GM18502 (cell line): ENCODE measurements around the gene RAP1GAP.
A peak's percentile ranks its signal among the peaks of the same experiment; 100 is the strongest.

Experiments used
- ATAC-seq: cut with Tn5 transposase; IDR thresholded peaks from one replicate; pipeline ENCODE4 v1.9.1; 2021; ENCODE audit warnings: mild to moderate bottlenecking; ENCODE audit not compliant: unreplicated experiment, poor library complexity

The RAP1GAP gene

DNA sequence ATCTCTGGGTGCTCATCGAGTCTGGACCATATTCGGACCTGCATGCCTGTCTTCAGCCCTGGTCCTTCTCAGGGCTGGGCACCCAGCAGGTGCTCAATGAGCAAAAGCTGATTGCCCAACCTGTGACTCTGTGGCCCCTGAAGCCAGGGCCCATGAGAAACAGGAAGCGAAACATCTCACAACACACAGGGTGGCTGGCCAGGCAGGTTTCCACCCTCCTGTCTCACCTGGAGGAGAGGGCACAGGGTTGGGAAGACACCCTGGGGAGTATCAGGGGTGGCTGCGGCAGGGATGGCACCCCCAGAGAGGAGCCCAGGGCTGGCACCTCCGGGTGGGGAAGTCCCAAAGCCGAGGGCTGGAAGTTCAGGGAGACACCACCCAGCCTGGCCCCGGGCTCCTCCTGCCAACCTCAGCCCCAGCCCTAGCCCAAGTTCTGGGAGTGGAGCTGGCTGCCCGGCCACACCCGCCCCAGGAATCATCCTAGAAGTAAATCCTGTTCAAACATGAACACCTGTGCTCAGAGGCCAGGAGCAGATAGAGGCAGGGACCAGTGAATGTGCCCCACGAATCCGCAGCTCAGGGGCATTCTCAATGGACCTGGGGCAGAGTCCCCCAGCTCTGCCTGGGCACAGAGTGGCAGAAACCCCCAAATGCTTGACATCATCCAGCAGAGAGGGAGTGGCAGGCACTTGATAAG lies 54.6 kb downstream of the RAP1GAP start:
- ATAC-seq: no peak

DNA sequence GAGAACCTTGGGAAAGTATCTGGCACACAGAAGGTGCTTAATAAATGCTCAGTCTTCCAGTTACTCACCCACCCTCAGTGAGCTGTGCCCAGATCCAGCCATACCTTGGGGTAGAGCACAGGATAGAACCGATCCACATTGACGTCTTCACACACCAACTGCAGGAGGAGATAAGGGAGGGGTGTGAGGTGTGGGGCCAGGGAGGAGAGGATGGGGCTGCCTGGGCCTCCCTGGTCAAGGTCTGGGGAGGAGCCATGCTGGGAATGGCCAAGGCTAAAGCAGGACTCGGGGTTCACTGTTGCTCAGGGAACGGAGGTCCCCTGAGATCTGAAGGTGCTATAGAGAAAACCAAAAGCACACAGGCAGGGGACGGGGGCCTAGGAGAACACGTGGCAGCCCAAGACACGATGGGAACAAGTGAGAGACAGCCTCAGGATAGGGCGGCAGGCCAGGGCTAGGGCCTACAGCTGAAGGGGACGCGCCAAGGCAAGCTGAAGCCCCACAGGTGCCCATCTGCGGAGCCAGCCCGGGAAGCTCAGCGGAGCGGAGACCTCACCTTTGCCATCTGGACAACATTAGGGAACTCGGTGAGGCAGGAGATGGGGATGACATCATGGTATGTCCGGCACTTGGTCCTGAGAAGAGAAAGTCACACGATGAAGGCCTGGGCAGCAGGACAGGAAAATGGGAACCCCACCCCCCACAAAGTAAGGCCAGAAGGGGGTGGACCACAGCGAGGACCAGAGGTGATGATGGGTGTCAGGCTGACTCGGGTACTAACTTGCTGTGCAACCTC lies 55.9 kb downstream of the RAP1GAP start:
- no peak for ATAC-seq

DNA sequence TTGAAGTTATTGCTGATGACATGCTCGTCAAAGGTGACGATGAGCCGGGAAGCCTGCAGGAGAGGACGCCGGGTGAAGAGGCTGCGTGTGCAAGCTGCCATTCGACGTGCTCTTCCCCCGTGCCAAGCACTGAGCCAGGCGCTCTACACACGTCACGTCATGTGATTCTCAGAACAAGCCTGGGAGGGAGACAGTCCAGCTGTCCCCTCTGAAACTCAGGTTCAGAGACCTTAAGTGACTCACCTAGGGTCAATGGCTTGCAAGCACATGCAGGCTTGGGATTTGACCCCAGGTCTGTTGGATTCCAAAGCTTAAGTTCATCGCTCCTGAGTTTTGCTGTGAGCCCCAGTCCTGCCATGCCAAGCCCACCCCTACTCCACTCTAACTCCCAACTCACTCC lies 57.1 kb downstream of the RAP1GAP start:
- no peak for ATAC-seq

GRCh38 chr1:21610989-21611785 lies 58.0 kb downstream of the RAP1GAP start:
- no peak for ATAC-seq

DNA sequence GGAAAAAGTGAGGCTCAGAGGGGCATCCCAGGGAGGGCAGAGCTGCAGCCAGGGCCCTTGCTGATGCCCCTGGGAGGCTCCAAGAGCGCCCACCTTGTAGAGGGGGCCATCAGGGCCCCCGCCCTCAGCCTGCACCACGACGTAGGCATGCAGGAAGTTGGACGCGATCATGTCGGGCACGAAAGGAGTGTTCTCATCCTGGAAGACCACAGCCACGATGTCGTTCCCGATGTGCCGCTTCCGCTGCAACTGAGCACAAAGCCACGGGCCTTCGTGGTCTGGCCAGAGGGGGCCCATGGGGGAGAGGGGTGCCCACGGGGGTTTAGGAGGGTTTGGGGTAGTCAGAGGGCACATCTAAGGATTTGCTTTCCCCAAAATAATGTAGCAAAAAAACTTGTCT lies 59.1 kb downstream of the RAP1GAP start:
- no peak for ATAC-seq

GRCh38 chr1:21608798-21609197 lies 60.4 kb downstream of the RAP1GAP start:
- ATAC-seq: no peak

DNA sequence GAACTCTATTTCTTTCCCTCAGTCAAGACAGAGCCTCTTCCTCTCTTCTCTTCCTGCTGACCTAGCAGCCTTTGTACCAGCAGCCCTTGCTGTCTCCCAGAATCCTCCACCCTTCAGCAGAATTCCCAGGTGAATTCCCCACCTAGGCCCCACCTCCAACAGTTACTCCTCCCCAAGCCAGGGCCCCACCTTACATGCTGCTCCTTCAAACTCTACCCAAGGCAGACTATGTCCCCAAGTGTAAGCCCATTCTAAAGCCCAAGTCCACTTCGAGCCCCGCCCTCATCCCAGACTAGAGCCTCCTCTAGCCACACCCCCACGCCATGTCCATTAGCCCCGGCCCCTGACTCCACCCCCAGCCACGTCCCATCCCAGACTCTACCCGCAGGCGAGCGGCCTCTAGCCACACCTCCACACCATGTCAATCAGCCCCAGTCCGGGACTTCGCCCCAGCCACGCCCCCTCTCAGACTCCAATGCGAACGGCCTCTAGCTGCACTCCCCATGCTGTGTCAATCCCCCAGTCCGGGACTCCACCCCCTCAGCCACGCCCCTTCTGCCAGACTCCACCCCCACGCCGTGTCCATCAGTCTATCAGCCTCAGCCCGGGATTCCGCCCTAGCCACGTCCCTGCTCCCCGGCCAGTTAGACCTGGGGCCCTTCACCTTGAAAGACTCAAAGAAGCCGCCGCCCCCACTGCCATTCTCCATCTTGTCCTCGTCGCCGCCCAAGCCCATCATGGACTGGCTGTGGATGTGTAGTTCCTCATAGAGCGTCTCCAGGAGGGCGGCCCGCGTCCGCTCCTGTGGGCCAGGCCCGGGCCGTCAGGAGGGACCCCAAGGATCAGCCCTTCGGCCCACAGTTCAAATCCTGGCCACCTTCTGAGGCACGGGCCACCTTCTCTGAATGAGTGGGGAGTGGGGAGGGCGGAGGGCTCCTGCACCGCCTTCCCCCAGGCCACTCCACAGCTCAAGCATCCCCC lies 61.3 kb downstream of the RAP1GAP start:
- ATAC-seq: peak; percentile 76

- no peak for ATAC-seq
Observed at GRCh38 chr1:21605964-21606705, 63.0 kb downstream of the RAP1GAP start.

DNA sequence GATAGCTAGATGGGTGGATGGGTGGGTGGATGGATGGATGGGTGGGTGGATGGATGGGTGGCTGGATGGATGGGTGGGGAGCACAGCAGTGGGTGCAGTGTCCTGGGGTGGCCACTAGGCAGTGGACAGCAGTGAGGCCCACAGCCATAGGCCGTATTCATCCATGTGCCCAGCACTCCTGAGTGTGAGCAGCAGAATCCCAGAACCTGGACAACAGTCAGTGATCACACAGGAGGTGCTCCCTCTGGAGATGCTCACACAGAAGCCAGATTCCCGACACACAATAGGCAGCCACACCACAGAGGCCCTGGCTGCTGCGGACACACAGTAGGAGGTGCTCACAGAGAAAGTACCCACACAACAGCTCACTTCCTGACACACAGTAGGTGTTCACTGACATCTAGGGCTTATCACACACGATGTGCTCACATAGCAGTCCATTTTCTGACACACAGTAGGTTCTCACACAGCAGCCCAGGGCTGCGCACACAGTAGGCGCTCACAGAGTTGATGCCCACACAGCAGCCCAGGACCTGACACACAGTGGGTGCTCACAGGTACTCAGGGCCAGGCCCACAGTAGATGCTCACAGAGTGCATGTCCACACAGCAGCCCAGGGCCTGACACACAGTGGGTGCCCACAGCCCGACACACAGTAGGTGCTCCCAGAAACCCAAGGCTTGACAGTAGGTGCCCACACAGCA lies 64.0 kb downstream of the RAP1GAP start:
- ATAC-seq: no peak

DNA sequence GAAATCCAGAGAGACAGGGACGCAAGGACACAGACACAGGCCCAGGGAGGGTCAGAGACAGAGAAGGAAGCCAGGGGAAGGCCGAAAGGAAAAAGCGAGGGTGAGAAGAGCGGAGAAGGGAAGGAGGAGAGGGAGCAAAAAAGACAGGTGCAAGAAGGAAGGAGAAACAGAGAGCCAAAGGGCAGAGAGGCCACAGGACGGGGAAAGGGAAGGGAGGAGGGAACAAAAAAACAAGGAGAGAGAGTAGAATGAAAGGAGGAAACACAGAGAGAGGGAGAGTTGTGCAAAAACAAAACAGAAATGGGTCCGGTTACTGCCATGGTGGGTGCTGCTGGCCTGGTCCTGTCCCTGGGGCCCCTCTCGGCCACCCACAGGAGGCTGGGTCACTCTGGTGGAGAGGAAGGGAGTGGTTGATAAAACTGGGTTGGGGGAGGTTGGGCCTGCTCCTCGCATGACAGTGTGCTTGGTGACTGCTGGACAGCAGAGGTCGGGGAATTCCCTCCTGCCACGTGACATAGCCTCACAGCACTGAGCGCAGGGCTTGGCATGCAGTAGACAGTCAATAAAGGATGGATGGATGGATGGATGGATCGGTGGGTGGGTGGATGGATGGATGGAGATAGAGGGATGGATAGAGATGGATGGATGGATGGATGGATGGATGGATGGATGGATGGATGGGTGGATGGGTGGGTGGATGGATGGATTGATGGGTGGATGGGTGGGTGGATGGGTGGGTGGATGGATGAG lies 64.8 kb downstream of the RAP1GAP start:
- no peak for ATAC-seq

- ATAC-seq: no peak
Observed at GRCh38 chr1:21603177-21604138, 65.7 kb downstream of the RAP1GAP start.

DNA sequence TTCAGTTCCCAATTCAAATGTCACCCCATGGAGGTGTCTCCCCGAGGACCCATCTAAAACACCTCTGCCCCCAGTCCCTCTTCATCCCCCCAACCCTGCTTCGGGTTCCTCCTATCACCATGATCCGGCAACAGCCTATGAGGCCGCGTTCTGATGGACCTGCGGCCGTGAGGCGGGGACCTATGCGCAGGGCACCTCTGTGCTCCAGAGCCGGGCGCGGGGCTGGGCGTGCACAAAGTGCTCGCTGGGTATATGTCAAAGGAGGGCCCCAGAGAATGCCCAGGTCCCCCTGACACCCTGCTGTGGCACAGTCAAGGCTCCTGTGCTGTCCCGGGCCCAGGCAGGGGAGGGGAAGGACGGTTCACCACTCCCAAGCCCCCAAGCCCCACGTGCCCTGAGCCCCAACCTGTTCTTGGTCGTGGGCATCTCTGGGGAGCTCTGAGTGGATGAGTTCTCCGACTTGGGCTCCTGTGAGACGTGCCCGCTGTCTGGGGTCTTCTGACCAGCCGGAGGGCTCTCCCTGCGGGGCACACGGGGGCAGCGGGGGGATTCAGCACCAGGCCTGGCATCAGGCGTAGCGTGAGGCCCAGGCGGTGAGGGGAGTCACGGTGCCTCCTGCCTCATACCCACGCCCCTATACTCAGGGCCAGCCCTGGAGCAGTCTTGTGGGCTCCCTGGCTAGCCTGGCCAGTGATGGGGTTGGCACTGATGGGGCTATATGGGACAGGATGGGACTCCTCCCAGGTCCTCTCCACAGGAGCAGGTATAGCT lies 67.7 kb downstream of the RAP1GAP start:
- ATAC-seq: no peak

- ATAC-seq: no peak
Observed at GRCh38 chr1:21599402-21599801, 69.8 kb downstream of the RAP1GAP start.

- ATAC-seq: no peak
Observed at GRCh38 chr1:21598904-21599303, 70.3 kb downstream of the RAP1GAP start.

GRCh38 chr1:21598417-21598816 lies 70.7 kb downstream of the RAP1GAP start:
- no peak for ATAC-seq

- no peak for ATAC-seq
Observed at GRCh38 chr1:21597753-21598152, 71.4 kb downstream of the RAP1GAP start.
